A549 treated with ZK216348 at 1 μM for 4 hours (cell line): ENCODE data around the gene ZNF680. TPM values are rescaled to one million over a fixed set of nuclear protein-coding genes. Genes with fewer than 3 reads are reported as not detected.

Source experiments
- total RNA-seq: library from RNA; stranded (reverse); fragments of 200-300 nt; extraction: Qiagen RNA extraction; gene quantifications from 5 replicates; pipeline ENCODE4 v1.2.3, GENCODE V29; 2022; ENCODE audit warnings: low read depth

The ZNF680 gene
- 0.72 to 2.8 TPM (median 1.9 TPM) in 5 replicates for total RNA-seq

DNA sequence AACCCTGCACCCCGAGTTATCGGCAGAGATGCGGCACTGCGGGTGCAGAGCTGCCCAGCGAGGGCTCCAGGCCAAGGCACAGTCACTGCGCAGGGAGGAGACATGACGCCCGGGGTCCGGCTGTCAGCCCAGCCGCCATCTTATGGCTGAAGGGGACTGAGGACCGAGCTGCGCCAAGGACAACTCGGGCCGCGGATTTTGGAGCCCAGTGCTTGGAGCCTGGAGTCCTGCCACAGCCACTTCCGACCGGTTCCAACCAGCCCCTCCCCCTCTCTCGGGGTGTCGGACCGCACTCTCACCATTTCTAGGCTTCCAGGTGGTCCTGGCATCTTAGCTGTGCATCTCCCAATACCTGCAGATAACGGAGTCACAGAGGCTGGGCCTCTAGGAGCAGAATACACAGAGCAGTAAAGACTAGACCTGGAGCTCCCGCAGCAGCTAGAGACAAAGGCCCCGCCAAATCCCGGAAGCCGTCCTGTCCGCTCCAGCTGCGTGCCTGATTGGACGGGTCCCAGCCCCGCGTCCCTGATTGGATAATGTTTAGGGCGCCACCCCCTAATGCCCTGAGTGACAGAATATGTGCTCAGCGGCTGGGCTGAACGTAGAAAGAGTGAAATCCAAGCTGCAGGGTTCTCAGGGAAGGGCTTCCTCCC lies at the start of gene ZNF680:
TSS of gene ZNF680 (minus strand) at position 446 of the 653 bp plus-strand sequence. CDS start at position 329, 117 bp downstream.

Other genes with a start within 250 kb of the ZNF680 start
- 0.03 TPM in 1 of 5 replicates, not detected in the others for gene ZNF736, start 249.1 kb downstream of the ZNF680 start, total RNA-seq
- gene ZNF107, start 103.1 kb upstream of the ZNF680 start, total RNA-seq, result 1.3 to 3.3 TPM (median 2.6 TPM) in 5 replicates
- 2.6 to 3.9 TPM (median 2.8 TPM) in 5 replicates for gene ZNF138, start 231.4 kb upstream of the ZNF680 start, total RNA-seq